Thyroid gland (tissue), 4 donors: ENCODE data around the gene GET4.

Experiments used
- POLR2A ChIP-seq, 2 donors: fragments of 450-650 bp; IDR thresholded peaks; one replicate each; pipeline ENCODE4 v1.6.1; 2017; ENCODE audit warnings: antibody characterized with exemption in 2 of 2, mild to moderate bottlenecking in 2 of 2, moderate library complexity in 1 of 2
- TF ChIP-seq, protein P1 (sequence below), 6 experiments: fragments of 200-600 bp in 3 of 6; fragments of 450-650 bp in 3 of 6; sonication (generic) in 3 of 6; IDR thresholded peaks; one replicate each; pipeline ENCODE4 v1.5.1; 2016 to 2019; ENCODE audit warnings: antibody characterized with exemption in 6 of 6, mild to moderate bottlenecking in 2 of 6, inconsistent platforms in 1 of 6, moderate library complexity in 1 of 6

DNA sequence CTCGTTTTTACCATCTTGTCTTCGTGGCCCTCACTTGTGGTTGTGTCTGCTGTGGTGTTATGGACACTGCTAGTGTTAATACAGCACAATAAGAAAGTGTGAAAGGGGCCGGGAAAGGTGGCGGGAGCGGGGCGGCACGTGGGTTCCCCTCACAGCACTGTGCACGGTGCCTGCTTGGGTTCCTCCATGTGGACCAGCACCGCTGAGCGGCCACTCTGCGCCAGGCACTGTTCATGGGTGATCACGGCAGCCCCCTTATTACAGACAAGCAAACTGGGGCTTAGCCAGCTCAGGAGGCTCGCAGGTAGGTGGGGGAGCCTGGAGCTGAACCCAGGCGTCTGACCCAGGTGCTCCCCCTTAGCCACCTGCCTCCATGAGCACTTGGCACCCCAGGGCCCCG, 31.8 kb upstream of the GET4 start:
- TF ChIP-seq POLR2A (IDR thresholded peaks at IDR 0.05): no peak
- TF ChIP-seq, protein P1, sequence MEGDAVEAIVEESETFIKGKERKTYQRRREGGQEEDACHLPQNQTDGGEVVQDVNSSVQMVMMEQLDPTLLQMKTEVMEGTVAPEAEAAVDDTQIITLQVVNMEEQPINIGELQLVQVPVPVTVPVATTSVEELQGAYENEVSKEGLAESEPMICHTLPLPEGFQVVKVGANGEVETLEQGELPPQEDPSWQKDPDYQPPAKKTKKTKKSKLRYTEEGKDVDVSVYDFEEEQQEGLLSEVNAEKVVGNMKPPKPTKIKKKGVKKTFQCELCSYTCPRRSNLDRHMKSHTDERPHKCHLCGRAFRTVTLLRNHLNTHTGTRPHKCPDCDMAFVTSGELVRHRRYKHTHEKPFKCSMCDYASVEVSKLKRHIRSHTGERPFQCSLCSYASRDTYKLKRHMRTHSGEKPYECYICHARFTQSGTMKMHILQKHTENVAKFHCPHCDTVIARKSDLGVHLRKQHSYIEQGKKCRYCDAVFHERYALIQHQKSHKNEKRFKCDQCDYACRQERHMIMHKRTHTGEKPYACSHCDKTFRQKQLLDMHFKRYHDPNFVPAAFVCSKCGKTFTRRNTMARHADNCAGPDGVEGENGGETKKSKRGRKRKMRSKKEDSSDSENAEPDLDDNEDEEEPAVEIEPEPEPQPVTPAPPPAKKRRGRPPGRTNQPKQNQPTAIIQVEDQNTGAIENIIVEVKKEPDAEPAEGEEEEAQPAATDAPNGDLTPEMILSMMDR (IDR thresholded peaks at IDR 0.05): no peak
